H9 (cell line): ENCODE data around the gene FHOD3. TPM values are rescaled to one million over a fixed set of nuclear protein-coding genes. Genes with fewer than 3 reads are reported as not detected.

Experiments
- DNase-seq: peaks from one replicate; pipeline ENCODE4 v3.0.0-alpha.2; 2017
- H2AFZ ChIP-seq: one replicate; pipeline ENCODE4 v1.6.1; 2013; ENCODE audit warnings: mild to moderate bottlenecking, low read length, control low read depth, moderate library complexity
- H2AK5ac ChIP-seq: 2 replicates; pipeline ENCODE4 v1.6.1; 2013; ENCODE audit warnings: low read length, control low read depth, mixed read lengths; ENCODE audit not compliant: insufficient read length
- H2BK120ac ChIP-seq: one replicate; pipeline ENCODE4 v1.6.1; 2013; ENCODE audit warnings: low read depth, mild to moderate bottlenecking, low read length, control low read depth, inconsistent platforms; ENCODE audit not compliant: poor library complexity, severe bottlenecking
- H2BK12ac ChIP-seq: 2 replicates; pipeline ENCODE4 v1.6.1; 2013; ENCODE audit warnings: low read length, control low read depth, mixed read lengths, low read depth; ENCODE audit not compliant: insufficient read length
- H2BK15ac ChIP-seq: 2 replicates; pipeline ENCODE4 v1.6.1; 2013; ENCODE audit warnings: low read depth, low read length, control low read depth
- H2BK20ac ChIP-seq: one replicate; pipeline ENCODE4 v1.6.1; 2013; ENCODE audit warnings: low read depth, mild to moderate bottlenecking, low read length, control low read depth, inconsistent platforms; ENCODE audit not compliant: poor library complexity, severe bottlenecking
- H2BK5ac ChIP-seq: 2 replicates; pipeline ENCODE4 v1.6.1; 2013; ENCODE audit warnings: low read length, control low read depth, mixed read lengths; ENCODE audit not compliant: insufficient read length
- H3K14ac ChIP-seq: 2 replicates; pipeline ENCODE4 v1.6.1; 2013; ENCODE audit warnings: low read length, control low read depth; ENCODE audit not compliant: insufficient read depth
- H3K18ac ChIP-seq: 2 replicates; pipeline ENCODE4 v1.6.1; 2013; ENCODE audit warnings: low read depth, mild to moderate bottlenecking, mixed read lengths, low read length, control low read depth; ENCODE audit not compliant: insufficient read length
- H3K23ac ChIP-seq: 2 replicates; pipeline ENCODE4 v1.6.1; 2013; ENCODE audit warnings: low read length, control low read depth, mixed read lengths, low read depth; ENCODE audit not compliant: insufficient read length
- H3K23me2 ChIP-seq: 2 replicates; pipeline ENCODE4 v1.6.1; 2013; ENCODE audit warnings: low read depth, mild to moderate bottlenecking, mixed read lengths, low read length, control low read depth; ENCODE audit not compliant: insufficient read length, poor library complexity, severe bottlenecking
- H3K27ac ChIP-seq: 2 replicates; pipeline ENCODE4 v1.5.1; 2013; ENCODE audit warnings: low read length, control low read depth, mixed read lengths, low read depth; ENCODE audit not compliant: insufficient read length
- H3K27me3 ChIP-seq: 2 replicates; pipeline ENCODE4 v1.6.1; 2013; ENCODE audit warnings: low read length, control low read depth, inconsistent platforms; ENCODE audit not compliant: insufficient read depth
- H3K4ac ChIP-seq: 2 replicates; pipeline ENCODE4 v1.6.1; 2013; ENCODE audit warnings: low read depth, mild to moderate bottlenecking, control low read depth, inconsistent platforms, low read length, moderate library complexity
- H3K4me1 ChIP-seq: 2 replicates; pipeline ENCODE4 v1.6.1; 2013; ENCODE audit warnings: low read length, control low read depth, inconsistent platforms; ENCODE audit not compliant: insufficient read depth
- H3K4me2 ChIP-seq: 2 replicates; pipeline ENCODE4 v1.6.1; 2013; ENCODE audit warnings: low read length, control low read depth, mixed read lengths; ENCODE audit not compliant: insufficient read length, insufficient read depth
- H3K56ac ChIP-seq: 2 replicates; pipeline ENCODE4 v1.6.1; 2013; ENCODE audit warnings: low read depth, mild to moderate bottlenecking, mixed read lengths, low read length, control low read depth; ENCODE audit not compliant: insufficient read length
- H3K79me1 ChIP-seq: 2 replicates; pipeline ENCODE4 v1.6.1; 2013; ENCODE audit warnings: low read depth, mild to moderate bottlenecking, moderate library complexity, low read length, control low read depth, inconsistent platforms; ENCODE audit not compliant: insufficient read depth, poor library complexity, severe bottlenecking
- H3K79me2 ChIP-seq: 2 replicates; pipeline ENCODE4 v1.6.1; 2013; ENCODE audit warnings: low read length, control low read depth, inconsistent platforms; ENCODE audit not compliant: insufficient read depth
- H3K9ac ChIP-seq: 2 replicates; pipeline ENCODE4 v1.6.1; 2013; ENCODE audit warnings: low read length, control low read depth, mixed read lengths; ENCODE audit not compliant: insufficient read length; ENCODE audit errors: extremely low read depth
- H3K9me3 ChIP-seq: one replicate; pipeline ENCODE4 v1.6.1; 2013; ENCODE audit warnings: low read depth, low read length, inconsistent platforms; ENCODE audit not compliant: control insufficient read depth
- H3T11ph ChIP-seq: one replicate; pipeline ENCODE4 v1.6.1; 2013; ENCODE audit warnings: mild to moderate bottlenecking, low read length, control low read depth, inconsistent platforms
- H4K20me1 ChIP-seq: one replicate; pipeline ENCODE4 v1.6.1; 2013; ENCODE audit not compliant: control insufficient read depth, insufficient read length, insufficient read depth
- H4K5ac ChIP-seq: 2 replicates; pipeline ENCODE4 v1.6.1; 2013; ENCODE audit warnings: low read depth, mild to moderate bottlenecking, mixed read lengths, low read length, control low read depth; ENCODE audit not compliant: insufficient read length
- H4K8ac ChIP-seq: replicated peaks from 2 replicates; pipeline ENCODE4 v1.6.1; 2013; ENCODE audit warnings: low read length, control low read depth, mixed read lengths, low read depth; ENCODE audit not compliant: insufficient read length
- H4K91ac ChIP-seq: 2 replicates; pipeline ENCODE4 v1.6.1; 2013; ENCODE audit warnings: low read depth, mild to moderate bottlenecking, moderate library complexity, mixed read lengths, low read length, control low read depth; ENCODE audit not compliant: insufficient read length
- H3K27ac Mint-ChIP-seq, 3 experiments: 2 replicates in 2 of 3; 3 replicates in 1 of 3; pipeline ENCODE4 v1.8.0; 2020 to 2021; ENCODE audit warnings: mixed read lengths in 3 of 3, mild to moderate bottlenecking in 1 of 3, moderate library complexity in 1 of 3
- H3K27me3 Mint-ChIP-seq: 2 replicates; pipeline ENCODE4 v1.8.0; 2021; ENCODE audit warnings: low read depth, mild to moderate bottlenecking, moderate library complexity, mixed read lengths
- H3K36me3 Mint-ChIP-seq, 3 experiments: 2 replicates in 2 of 3; 3 replicates in 1 of 3; pipeline ENCODE4 v1.8.0; 2020 to 2021; ENCODE audit warnings: low read depth in 3 of 3, mixed read lengths in 3 of 3; ENCODE audit not compliant: insufficient read depth in 1 of 3
- H3K4me1 Mint-ChIP-seq, 2 experiments: 2 replicates each; pipeline ENCODE4 v1.8.0; 2020; ENCODE audit warnings: mixed read lengths in 2 of 2
- H3K4me3 Mint-ChIP-seq, 2 experiments: 2 replicates in 1 of 2; 3 replicates in 1 of 2; pipeline ENCODE4 v1.8.0; 2020 to 2021; ENCODE audit warnings: mild to moderate bottlenecking in 2 of 2, mixed read lengths in 2 of 2, moderate library complexity in 1 of 2
- H3K9me3 Mint-ChIP-seq, 2 experiments: 2 replicates in 1 of 2; 3 replicates in 1 of 2; pipeline ENCODE4 v1.8.0; 2020; ENCODE audit warnings: mild to moderate bottlenecking in 2 of 2, mixed read lengths in 2 of 2, moderate library complexity in 1 of 2
- CTCF ChIP-seq: fragments of 200-600 bp; sonication (generic); conservative IDR thresholded peaks from 3 replicates; pipeline ENCODE4 v1.8.0; 2021; ENCODE audit warnings: antibody characterized with exemption, mild to moderate bottlenecking
- WGBS: extraction: QIAGEN DNeasy Blood & Tissue Kit; methylation state at CpG from one replicate; pipeline ENCODE4 v1.1.7; 2013; ENCODE audit warnings: missing lambda C conversion rate, low lambda C conversion rate, mixed read lengths; ENCODE audit not compliant: insufficient read length; ENCODE audit errors: extremely low coverage; 5-methylcytosine and 5-hydroxymethylcytosine counted together
- total RNA-seq: library from RNA; stranded (reverse); gene quantifications from 2 replicates; pipeline ENCODE4 v1.2.1, GENCODE V29; 2021

FHOD3 gene
- total RNA-seq, 1 experiment from 2014 or later: 8.0 TPM

GRCh38 chr18:36329684-36330434 lies 32.3 kb downstream of the FHOD3 start:
- Mint-ChIP-seq H3K36me3 (peaks cover 0 to 5% (median 4%) of the 10 kb centered on the region in 3 experiments; a peak in 2 of 7 replicates), H3K27me3 (peaks cover 4% of the 10 kb centered on the region), H3K9me3 (no peaks in the 10 kb centered on the region), H3K27ac (peak overlapping the region in 2 of 3 experiments; percentile 23 to 78; a peak in 3 of 7 replicates), H3K4me3 (peak overlapping the region in 1 of 2 experiments; percentile 49; a peak in 1 of 5 replicates), H3K4me1 (peaks cover 35 to 50% of the 10 kb centered on the region in 2 experiments)
- DNase-seq: peak; percentile 37
- Histone ChIP-seq H3K14ac (no peak overlapping the region), H2BK12ac (no peak overlapping the region), H3K79me2 (no peaks in the 10 kb centered on the region), H3K79me1 (no peaks in the 10 kb centered on the region), H3K4me2 (no peak overlapping the region), H2BK15ac (no peak overlapping the region), H4K8ac (no peak overlapping the region), H4K5ac (no peak overlapping the region), H3K23ac (no peak overlapping the region), H3K27me3 (no peaks in the 10 kb centered on the region), H3K9ac (no peak overlapping the region), H3K56ac (no peak overlapping the region), H3T11ph (no peak overlapping the region), H3K4ac (no peak overlapping the region), H2AK5ac (no peak overlapping the region), H2BK5ac (no peak overlapping the region), H3K23me2 (no peaks in the 10 kb centered on the region), H2BK120ac (no peak overlapping the region), H2BK20ac (no peak overlapping the region), H3K18ac (no peak overlapping the region), H4K20me1 (no peaks in the 10 kb centered on the region), H3K27ac (no peak overlapping the region), H3K4me1 (peaks cover 2% of the 10 kb centered on the region; the same call in 1 of the 2 replicates), H3K9me3 (no peaks in the 10 kb centered on the region), H4K91ac (no peak overlapping the region), H2AFZ (no peak overlapping the region)
- TF ChIP-seq CTCF: no peak
- no CpG with 5 or more reads among the region's 3 CpGs for WGBS
